ENCODE measurements around the gene PRKACB.
"Not testable (repeated sequence)": the region's sequence is repeated elsewhere in the genome, so short reads cannot be mapped to it uniquely, and the experiment has no call there.

PRKACB gene

DNA sequence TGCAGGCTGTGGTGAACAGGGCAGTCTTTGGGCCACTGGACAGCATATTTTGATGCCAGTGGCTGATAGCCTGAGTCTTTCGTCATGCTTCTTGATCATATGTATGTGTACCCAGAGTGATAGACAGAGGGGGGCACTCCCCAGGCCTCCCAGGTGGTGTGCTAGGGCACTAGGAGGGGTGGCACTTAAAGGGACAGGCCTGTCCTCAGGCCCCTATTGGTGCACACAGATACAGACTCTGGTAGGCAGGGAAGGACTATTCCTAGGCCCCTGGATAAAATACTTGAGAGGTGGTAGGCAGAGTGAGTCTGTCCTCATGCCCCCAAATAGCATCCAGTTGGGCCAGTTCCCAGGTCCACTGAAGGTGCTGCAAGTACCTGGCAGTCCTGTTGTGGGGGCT is 80.8 kb downstream of the PRKACB start:
- DNase-seq = no peak

DNA sequence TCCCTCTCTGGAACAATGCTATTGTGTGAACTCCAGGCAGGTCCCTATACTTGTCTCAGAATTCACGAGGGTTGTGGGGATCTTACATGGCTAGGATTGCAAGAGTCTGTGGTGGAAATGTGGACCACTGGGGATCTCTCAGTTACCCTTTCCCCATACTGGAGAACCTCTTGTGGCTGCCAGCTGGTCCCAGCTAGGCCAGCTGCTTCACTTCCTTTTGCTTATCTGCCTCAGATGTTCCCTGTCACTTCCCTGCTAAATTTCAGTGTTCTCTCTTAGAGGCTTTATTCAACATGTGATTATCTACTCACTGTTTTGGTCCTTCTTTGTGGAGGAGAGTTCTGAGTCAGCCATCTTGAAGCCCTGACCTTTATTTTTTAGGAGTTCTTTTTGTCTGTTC is 81.6 kb downstream of the PRKACB start:
- DNase-seq = no peak

DNA sequence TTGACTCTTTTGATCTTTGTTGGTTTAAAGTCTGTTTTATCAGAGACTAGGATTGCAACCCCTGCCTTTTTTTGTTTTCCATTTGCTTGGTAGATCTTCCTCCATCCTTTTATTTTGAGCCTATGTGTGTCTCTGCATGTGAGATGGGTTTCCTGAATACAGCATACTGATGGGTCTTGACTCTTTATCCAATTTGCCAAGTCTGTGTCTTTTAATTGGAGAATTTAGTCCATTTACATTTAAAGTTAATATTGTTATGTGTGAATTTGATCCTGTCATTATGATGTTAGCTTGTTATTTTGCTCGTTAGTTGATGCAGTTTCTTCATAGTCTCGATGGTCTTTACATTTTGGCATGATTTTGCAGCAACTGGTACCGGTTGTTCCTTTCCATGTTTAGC is 88.6 kb downstream of the PRKACB start:
- DNase-seq = not testable (repeated sequence)

DNA sequence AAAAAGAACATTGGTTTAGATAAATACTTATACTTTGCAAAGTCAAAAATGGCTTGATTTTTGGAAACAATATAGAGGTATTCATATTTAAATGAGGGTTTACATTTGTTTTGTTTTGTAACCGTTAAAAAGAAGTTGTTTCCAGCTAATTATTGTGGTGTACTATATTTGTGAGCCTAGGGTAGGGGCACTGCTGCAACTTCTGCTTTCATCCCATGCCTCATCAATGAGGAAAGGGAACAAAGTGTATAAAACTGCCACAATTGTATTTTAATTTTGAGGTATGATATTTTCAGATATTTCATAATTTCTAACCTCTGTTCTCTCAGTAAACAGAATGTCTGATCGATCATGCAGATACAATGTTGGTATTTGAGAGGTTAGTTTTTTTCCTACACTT is 92.2 kb downstream of the PRKACB start:
- no peak for DNase-seq

DNA sequence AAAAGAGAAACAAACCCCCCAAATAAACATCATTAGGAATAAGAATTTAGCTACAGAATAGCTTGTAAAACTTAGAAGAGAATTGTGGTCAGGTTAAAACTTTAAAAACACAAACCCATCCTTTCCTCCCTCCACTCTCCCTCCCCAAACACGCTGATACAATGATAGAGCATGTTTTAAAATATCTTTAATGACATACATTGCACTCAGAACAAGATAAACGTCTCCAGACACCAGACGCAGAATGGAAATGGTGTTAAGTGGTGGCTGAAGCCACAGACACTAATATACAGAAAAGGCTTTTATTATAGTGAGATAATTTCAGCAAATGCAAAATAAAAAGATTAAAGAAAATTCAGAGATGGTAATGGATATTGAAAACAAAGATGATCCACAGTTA is 98.6 kb downstream of the PRKACB start:
- DNase-seq = no peak

DNA sequence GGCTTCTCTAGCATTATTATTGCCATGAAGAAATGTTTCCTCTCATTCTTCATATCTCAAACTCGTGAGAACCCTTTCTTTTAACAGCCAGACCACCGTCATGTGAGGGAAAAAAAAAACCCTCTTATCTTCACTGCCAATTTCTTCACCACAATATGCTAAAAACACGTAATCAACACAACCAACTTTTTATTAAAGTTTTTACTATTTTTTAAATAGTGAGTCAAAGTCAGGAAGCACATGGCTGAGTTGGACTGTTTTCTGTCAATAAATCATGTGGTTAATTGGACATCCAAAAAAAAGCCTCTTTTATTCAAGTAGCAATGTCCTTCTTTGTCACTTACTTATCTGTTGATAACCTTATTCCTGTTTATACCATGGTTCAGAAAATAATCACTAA is 101.5 kb downstream of the PRKACB start:
- no peak for DNase-seq

DNA sequence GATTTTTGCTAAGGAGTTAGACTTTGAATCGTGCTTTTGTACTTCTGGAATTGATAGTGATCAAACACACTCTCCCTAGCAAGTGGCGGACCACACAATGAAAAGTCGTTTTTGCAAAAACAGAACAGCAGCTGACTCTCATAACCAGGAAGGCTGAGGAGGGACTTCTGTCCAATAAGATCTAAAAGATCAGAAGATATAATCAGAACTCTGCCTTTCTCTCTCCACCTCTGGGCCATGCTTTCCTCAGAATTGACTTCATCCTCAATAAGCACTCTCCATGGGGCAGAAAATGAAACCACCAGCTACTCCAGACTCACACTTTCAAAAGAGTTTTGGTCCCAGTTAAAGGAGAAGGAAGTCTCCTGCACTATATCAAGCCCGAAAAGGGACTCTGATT is 102.1 kb downstream of the PRKACB start:
- no peak for DNase-seq

DNA sequence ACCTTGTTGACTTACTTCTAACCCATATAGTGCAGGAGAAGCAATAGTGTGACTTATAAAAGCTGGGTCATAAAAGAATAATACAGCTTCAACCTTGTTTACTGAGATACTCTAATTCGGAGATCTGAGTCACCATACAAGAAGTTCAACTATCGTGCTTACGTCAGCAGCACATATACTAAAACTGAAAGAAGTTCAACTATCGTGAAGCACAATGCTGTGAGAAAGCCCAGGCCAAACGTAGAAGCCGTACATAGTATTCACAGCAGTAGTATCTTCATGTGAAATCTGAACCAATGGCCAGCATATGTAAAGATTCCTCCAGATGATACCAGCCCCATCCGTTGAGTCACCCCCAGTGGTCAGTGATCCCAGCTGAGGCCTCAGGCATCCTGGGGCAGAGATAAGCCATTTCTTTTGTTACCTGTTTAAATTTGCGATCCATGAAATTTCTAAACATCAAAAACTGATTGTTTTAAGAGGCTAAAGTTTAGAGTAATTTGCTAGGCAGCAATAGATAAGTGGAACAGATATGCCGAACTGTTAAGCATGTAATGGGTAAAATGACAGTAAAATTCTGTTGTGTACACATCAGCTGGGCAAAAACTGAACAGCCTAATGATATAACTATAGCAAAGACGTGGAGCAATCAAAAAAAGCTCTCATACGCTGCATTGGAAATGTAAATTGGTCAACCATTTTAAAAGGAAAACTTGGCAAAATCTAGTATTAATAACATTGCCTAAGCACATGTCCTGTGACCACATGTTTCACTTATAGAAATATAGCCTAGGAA is 103.6 kb downstream of the PRKACB start:
- DNase-seq = no peak

DNA sequence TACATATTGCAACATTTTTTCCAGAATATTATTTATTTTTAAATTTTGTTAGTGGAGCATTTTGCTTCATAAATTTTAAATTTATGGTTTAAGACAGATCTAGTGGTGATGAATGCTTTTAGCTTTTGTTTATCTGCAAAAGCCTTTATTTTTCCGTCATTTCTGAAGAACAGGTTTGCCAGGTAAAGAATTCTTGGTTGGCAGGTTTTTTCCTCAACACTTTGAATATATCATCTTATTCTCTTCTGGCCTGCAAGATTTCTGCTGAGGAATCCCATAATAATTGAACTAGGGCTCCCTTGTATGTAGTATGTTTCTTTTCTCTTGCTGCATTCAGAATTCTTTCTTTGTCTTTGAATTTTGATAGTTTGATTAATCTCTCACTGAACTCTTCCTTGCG is 106.6 kb downstream of the PRKACB start:
- DNase-seq = no peak

DNA sequence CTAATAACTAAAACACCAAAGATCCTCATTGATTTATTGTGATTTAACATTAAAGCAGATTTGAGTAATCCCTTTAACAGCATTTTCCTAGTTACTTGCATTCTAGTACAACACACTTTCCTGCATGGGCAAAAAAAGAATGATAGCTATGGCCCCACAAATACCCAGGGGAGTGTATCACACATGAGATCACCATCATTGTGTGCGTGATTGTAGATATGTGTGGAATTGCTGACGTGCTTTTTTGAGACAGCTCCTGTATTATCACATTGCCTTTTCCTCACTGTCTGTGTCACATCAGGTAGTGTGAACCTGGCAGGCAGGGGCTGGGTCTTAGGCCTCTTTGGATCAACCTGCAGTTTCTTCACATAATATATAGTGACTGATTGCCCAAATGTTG is 109.0 kb downstream of the PRKACB start:
- no peak for DNase-seq

DNA sequence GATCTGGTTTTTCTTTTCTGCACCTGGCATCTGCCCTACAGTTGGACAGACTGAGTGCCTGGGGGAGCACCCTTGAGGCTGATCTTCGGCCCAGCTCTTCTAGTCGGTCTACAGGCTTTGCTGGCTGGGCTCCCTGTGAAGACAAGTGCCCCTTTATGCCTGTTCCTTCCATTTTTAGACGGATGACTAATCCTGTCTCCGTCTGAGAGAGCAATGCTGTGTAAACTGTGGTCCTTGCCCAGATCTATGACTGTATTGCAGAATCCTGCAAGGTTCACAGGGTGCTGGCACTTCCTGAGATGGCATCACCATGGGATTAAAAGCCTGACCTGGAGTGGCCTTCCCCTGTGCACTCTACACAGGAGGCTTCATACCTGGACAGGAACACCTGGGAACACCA is 109.8 kb downstream of the PRKACB start:
- DNase-seq = no peak

DNA sequence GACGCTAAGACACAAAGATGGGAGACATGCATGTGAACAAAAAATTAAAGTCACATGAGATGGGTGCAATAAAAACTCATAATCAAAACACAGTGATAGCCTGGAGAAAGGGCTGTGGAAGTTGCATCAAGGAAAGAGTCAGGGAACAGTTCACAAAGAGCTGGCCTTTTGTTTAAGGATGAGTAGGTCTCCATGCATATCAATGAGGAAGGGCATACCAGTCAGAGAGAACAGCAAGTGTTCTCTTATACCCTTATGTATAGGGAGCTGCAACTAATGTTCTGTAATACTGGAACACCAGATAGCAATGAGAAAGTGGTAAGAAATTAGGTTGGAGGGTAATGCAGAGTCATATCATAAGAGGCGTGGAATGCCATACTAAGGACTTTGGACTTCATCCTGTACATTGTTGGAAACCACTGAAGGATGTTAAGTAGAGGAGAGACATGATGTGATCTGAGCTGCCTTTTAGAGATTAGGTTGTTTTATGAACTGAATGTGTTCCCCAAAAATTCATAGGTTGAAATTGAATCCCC is 110.7 kb downstream of the PRKACB start:
- no peak for DNase-seq

DNA sequence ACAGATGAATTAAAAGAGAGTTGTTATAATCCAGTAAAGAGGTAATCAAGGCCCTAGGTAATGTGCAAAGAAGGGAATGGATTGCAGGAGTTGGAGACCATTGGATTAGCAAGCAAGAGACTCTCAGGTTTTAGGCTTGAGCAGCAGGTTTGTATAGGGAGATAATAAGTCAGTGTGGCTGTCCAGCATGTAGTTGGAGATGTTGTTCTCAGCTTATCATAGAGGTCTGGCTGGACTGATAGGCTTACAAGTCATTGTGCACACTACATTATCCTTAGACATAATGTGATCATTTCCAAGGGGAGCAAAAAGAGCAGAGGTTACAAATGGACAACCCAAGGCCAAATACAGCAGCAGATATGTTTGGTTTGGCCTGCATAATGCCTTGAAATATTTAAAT is 111.5 kb downstream of the PRKACB start:
- DNase-seq = no peak

DNA sequence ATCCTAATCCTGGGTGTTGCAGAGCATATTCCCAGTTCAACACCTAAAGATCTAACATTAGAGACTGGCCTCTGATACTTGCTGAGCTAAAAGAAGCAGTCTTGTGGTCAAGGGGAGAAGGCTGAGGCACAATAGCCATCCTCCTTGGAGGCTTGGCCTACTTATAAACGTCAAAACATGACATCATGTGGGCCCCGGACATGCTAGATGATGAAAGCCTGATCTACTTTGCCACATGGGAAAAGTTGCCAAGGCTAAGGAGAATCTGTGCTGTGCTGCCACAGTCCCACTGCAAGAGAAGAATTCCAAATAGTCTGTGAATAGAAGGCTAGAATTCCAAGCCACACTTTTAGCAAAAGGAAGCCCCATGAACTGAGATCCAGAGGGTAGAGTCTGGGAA is 113.5 kb downstream of the PRKACB start:
- DNase-seq = no peak

DNA sequence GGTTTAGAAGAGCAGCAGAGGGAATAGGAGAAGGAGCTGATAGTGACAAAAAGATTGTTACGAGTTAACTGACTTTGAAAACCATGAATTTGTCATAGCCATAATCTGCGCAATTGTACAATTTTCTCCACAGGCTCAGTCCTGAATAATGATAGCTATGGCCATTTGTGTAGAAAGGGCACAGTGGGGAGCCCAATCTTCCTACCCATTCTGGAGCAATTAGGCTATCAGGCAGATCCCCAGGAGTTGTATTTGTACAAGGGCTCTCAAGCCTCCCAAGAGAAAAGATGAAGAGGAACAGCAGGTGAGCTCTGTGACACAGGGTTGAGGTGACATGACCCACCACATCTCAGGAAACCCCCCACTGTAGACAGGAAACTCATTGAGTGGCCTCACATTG is 115.3 kb downstream of the PRKACB start:
- no peak for DNase-seq

DNA sequence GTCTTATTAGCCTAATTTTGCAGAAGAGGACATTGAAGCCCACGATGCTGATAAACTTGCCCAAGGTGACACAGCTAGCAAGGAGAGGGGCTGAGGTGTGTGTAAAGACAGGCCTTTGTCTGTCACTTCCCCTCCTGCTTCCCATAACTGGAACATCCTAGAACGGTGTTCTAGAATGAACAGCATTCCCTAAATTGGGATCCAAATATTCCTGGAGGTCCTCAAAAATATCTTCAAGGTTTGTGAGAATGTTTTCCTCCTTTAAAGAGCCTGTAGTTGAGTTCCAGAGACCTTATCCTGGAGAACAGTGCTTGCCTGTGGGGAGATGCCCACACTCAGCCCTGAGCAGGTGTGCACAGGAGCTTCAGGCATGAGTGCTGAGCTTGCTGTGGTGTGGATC is 115.9 kb downstream of the PRKACB start:
- no peak for DNase-seq

DNA sequence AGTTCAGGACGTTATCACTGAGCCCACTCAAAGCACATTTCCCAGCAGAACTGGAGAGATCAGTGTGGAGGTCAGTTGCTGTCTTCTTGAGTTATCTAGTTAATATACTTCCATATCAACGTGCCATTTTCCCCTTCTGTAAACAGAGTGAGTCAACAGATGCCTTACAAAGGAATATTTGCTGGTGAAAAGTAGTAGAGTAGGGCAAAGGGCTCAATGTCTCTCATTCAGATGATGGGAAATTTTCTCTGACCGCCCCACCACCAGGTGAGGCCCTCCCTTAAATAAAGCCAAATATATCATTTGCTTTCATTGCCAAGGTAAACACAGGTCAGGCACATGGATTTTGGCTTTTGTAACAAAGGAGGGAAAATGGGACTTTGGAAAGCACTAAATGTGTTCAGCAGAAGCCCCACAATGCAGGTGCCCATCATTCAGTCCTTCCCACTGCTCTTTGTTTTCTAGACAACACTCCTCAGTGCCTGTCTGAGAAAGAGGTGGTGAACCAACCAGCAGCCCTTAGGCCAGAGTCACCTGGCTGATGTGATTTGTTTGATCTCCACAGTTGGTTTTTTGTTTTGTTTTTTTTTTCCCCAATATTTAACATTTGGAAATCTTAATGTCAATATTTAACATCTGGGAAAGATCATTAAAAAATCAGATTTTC is 116.9 kb downstream of the PRKACB start:
- no peak for DNase-seq

DNA sequence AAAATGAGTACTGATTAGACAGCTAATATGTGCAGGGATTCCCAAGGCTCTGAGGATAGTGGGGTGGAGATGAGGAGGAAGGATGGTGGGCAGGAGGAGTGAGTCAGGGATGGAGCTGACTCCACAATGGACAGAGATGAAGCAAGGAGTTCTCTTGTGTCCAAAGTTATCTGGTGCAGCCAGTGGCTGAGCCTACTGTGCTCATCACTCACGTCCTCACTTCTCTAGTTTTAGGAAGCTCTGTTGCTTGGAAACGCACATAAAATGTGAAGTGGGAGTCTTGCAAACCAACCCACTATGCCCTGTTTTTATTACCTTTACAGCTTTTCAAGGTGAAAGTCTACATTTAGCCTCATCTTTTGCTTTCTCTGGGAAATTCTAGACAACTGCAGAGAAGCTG is 120.9 kb downstream of the PRKACB start:
- DNase-seq = no peak

DNA sequence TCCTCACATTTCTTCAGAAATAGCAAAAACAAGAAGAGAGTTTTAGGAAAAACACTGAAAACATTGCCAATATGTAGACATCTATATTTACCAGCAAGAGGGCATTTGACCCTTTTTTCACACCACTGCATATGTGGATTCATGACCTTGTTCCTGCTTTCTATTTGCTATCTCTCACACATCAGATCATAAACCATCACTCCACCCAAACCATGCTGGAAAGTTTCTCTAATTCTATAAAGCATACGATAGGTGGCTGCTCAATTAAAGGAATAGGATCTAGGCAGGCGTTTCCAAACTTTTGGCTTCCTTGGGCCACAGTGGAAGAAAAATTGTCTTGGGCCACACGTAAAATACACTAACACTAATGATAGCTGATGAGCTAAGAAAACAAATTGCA is 121.8 kb downstream of the PRKACB start:
- DNase-seq = no peak

DNA sequence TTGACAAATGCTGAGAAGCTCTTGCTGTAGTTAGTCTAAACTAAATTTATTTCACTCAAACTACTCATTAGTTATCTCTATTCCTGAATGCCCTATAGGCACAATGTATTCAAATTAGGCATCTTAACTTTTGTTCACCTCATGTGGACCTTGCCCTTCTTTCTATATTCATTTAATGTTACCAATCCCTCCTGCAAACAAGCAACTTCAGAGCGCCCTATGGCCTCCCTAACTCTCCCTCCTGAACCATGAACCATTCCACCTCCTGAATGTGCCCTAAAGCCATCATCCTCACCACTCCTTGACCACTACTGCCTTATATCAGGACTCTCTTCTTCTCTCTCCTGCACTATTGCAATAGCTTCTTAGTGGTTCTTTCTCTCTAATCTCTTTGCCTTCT is 122.7 kb downstream of the PRKACB start:
- no peak for DNase-seq

DNA sequence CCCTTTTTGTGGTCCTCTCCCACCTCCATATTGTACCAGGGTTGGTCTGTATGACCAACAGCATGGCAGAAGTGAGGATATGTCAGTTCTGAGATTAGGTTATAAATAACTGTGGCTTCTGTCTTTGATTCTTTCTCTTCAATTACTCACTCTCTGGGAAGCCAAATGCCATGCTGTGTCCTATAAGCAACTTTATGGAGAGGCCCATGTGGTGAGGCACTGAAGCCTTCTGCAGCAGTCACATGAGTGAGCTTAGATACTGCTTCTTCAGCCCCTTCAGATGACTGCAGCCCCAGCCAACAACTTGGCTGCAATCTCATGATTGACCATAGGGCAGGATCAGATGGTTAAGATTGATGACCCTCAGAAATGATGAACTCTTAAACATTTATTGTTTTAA is 123.4 kb downstream of the PRKACB start:
- DNase-seq = no peak

DNA sequence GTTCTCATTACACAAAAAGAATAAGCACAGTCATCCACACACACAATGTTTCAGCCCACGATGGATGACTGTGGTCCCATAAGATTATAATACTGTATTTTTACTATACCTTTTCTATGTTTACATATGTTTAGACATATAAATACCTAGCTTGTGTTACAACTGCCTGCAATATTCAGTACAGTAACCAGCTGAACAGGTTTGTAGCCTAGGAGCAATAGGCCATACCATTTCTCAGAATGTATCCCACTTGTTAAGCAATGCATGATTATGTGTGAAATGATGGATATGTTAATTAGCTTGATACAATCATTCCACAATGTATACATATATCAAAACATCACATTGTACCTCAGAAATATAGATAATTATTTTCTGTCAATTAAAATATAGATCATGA is 124.3 kb downstream of the PRKACB start:
- DNase-seq = no peak

DNA sequence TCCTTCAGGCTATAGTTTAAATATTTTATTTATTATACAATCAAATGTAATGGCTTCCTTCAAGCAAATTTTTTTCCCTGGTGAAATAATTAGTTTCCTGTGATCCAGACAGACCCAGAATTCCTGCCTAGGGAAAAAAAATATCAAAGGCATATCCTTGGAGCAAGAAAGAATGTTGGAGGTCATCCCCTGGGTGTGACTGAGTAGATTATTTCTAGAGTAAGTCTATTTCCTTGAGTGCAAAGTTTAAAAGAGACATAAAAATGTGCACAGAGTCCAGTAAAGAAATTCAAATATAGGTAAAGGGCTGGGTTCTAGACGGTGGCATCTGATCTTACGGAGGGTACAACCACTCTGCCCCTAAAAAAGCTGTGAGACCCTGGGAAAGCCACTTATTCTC is 125.2 kb downstream of the PRKACB start:
- no peak for DNase-seq

DNA sequence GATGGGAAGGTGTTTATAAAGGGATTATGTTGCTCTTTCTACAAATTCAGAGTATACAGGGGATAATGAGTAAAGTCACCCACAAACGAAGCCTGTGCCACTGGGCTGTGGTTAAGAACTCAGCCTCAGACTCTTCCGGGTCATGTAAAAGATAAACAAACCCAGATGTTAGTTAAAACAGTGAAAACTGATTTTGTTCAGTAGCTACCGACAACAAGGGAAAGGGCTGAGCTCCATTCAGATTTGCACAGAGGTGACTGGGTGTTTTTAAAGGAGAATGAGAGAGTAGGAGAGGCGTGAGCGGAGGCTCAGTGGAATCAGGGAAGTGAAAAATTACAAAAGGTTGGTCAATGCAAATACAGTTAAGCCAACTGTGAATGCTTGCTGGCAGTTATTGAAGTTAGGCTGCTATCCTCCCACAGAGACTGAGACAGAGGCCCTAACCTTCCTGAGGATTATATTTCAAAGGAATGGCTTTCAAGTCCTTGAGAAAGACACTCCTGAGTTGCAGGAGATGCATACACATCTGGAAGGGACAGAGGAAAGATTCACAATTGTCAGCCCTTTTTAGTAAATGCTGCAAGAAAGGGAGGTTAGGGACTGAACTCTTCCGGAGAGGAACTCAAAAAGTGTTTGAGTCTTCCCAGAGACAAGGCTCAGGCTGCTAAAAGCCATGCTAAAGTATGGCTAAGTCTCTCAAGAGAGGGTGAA is 127.5 kb downstream of the PRKACB start:
- no peak for DNase-seq

Measured in NCI-H1048 (cell line).